Measurements from ENCODE around the gene PTH1R.

PTH1R gene

DNA sequence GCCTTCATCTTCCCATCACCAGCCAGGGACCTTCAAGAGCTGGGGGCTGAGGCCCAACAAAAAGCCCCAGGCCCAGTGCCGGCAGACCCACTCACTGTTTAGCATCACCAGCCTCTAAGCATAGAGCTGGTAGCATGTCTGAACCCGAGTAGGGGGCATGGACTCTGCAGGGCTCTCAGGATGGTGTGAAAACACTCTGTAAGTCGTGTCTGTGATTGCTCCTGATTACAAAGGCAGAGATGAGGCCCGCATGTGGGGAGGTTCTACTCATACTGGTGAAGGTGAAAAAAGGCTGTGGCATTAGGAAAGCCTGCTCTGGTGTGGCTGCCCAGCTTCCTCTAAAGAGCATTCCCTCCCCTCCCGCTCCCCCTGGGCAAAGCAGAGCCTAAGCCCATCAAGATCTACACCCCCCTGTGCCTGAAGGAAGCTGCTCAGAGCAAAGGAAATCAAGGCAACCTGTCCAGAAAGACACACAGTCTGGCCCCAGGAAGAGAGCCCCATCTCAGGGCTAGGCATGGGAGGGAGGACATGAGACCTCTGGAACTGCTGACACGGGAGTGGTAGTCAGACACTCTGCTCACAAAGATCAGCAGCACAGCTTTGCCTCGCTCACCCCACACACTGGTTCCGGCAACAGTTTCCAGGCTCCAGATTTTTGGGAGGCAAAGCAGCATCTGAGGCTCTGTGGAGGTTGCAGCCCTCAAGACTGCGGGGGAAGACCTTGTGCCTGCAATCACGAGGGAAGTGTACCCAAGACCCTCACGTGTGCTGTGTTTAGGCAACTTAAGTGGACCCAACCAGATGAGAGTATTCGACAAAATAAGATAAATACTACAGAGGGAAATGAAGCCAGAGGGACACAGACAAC is 62.3 kb downstream of the PTH1R start:
- ChIA-PET POLR2A (no interaction called here), CTCF (no interaction called here)
- TF ChIP-seq HDGF (IDR thresholded peaks at IDR 0.05; ENCODE audit: borderline replicate concordance) (no peak), ELF4 (IDR thresholded peaks at IDR 0.05) (no peak), L3MBTL2 (conservative IDR thresholded peaks at IDR 0.05) (no peak), FOXA1 (IDR thresholded peaks at IDR 0.05) (no peak), SUZ12 (IDR thresholded peaks at IDR 0.05) (no peak), FOXM1 (IDR thresholded peaks at IDR 0.05; ENCODE audit: borderline replicate concordance) (no peak), TARDBP (IDR thresholded peaks at IDR 0.05) (no peak)
- DNase-seq (ENCODE audit: extremely low spot score) = no peak

DNA sequence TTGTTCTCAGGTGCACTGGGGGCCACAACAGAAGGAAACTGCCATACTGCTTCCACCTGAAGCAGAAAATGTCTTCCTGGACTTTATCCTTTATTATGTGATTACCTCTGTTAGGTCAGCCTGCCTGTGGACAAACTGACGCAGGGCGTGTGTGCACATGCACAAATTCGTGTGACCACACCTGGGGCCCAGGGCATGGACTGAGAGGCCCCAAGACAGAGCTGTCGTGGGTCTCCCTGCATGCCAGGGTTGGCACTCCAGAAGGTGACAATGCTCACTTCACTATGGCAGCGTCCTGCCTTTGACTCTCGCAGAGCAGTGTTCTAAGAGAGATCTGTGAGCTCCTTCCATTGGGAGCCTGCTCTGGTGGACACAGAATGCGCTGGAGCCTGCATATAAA is 64.6 kb downstream of the PTH1R start:
- ChIA-PET CTCF (interaction anchor here (1.0 kb wide), 1 partner anchor 11 kb away, joined by 3 read pairs; no protein-coding TSS in a partner anchor), POLR2A (interaction anchor here (1.2 kb wide), 1 partner anchor 17 kb away, joined by 3 read pairs; no protein-coding TSS in a partner anchor)
- TF ChIP-seq L3MBTL2 (conservative IDR thresholded peaks at IDR 0.05) (no peak), BHLHE40 (IDR thresholded peaks at IDR 0.05; ENCODE audit: borderline replicate concordance) (no peak), ARNT (IDR thresholded peaks at IDR 0.05) (no peak), CTBP1 (IDR thresholded peaks at IDR 0.05; ENCODE audit: borderline replicate concordance) (no peak), ELF4 (IDR thresholded peaks at IDR 0.05) (no peak), ZNF384 (IDR thresholded peaks at IDR 0.05) (no peak), SP1 (IDR thresholded peaks at IDR 0.05) (no peak)
- DNase-seq (ENCODE audit: extremely low spot score) = no peak

DNA sequence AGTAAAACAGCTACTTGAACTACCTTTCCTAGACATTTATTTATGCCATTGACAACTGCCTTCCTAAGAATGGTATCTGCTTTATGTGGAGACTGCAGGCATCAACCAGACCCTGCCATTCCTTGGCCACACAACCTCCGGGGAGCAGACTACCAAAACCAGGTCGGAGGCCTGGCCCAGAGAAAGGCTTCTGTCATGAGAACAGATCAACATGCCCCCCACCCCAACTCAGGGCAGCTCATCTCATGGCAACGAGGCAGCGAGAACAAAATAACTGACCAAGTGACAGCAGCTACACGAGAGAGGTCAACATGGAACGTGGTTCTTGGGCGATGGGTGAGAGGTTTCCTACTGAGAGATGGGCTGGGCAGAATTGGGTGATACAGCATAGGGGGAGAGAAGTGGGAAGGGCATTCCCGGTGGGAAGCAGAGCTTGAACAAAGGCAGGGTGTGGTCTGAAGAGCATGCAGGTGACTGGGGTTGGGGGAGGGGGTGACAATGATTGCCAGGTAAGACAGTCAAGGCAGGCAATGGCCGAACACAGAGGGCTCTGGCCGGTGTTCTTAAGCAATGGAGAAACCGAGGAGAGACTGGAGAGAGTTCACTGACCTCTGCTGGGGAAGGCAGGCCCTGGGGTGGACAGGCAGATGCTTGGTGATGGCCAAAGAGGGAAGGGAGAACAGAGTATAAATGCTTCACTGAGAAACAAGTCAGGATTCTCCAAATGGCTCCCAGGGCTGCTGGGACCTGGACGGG is 65.1 kb downstream of the PTH1R start:
- TF ChIP-seq LEF1 (IDR thresholded peaks at IDR 0.05; ENCODE audit: borderline replicate concordance) = no peak
- no peak for TF ChIP-seq TARDBP (IDR thresholded peaks at IDR 0.05)
- no peak for TF ChIP-seq ARNT (IDR thresholded peaks at IDR 0.05)
- TF ChIP-seq CTBP1 (IDR thresholded peaks at IDR 0.05; ENCODE audit: borderline replicate concordance) = no peak
- TF ChIP-seq BHLHE40 (IDR thresholded peaks at IDR 0.05; ENCODE audit: borderline replicate concordance) = no peak
- no peak for TF ChIP-seq ELF4 (IDR thresholded peaks at IDR 0.05)
- no peak for TF ChIP-seq FOXM1 (IDR thresholded peaks at IDR 0.05; ENCODE audit: borderline replicate concordance)
- no peak for TF ChIP-seq NFRKB (IDR thresholded peaks at IDR 0.05)
- TF ChIP-seq HDGF (IDR thresholded peaks at IDR 0.05; ENCODE audit: borderline replicate concordance) = no peak
- ChIA-PET POLR2A (interaction anchor here (1.2 kb wide), 1 partner anchor 16 kb away, joined by 3 read pairs; no protein-coding TSS in a partner anchor), CTCF (interaction anchor here (1.0 kb wide), 1 partner anchor 12 kb away, joined by 3 read pairs; no protein-coding TSS in a partner anchor)
- DNase-seq (ENCODE audit: extremely low spot score) = no peak

DNA sequence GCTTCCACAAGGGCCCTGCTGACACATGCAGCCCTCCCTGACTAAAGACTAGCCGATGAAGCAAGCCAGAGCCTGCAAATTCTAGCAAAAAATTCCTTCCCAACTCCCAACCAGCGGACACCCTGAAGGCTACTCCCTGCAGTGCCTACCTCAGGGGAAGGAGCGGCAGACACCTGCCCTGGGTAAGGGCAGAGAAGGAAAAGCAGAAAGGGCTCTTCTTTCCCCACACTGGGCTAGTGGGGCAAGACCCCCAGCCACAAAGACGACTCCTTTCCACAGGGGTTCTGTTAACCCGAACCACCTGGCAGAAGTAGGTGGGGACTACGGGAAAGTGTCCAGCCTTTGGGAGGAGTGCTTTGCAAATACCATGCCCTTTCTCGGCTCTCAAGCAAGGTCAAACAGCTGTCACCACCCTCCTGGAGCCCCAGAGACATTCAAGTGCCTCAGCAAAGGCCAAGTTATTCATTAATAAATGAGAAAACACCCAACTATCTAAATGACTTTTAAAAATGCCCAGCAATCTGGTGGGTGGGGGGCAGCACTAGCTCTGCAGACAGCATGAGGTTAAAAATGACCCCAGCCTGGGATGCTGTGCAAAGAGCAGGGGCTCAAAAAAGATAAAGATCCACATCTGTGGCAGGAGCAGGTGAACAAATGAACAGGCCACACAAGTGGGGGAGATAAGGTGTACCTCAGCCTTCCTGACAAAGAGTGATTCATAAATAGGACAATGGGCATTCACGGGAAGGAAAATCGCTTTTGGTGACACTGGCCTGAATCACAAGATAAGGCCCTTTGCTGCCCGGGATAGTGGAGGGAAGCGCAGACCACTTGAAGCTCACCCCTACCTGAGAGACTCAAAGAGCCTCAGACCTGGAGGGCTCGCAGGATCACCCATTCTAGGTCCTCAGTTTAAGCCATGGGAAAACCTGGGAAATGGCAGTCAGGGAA is 66.0 kb downstream of the PTH1R start:
- CTCF ChIA-PET = no interaction called here
- DNase-seq (ENCODE audit: extremely low spot score) = no peak

DNA sequence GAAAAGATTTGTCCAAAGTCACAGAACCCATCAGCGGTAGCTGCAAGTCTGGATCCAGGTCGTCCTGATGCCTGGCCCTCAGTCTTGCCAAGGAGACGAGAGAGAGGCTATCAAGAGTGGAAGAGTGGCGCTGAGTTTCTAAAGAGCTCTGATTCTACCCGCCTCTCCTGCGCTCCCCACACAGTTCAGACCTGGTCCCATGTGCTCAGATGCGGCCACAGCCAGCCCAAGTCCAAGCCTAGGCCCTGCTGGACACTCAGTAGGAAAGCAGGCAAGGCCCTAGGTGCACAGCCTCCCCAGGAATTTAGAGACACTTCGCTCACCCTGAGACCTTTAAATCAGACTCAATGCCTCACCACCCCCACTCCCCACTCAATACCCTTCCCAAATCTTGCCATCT is 66.7 kb downstream of the PTH1R start:
- TF ChIP-seq SUZ12 (IDR thresholded peaks at IDR 0.05) (no peak), FOXK2 (IDR thresholded peaks at IDR 0.05) (no peak), ARNT (IDR thresholded peaks at IDR 0.05) (no peak), ELF4 (IDR thresholded peaks at IDR 0.05) (no peak), BHLHE40 (IDR thresholded peaks at IDR 0.05; ENCODE audit: borderline replicate concordance) (no peak), CTBP1 (IDR thresholded peaks at IDR 0.05; ENCODE audit: borderline replicate concordance) (no peak), ZNF384 (IDR thresholded peaks at IDR 0.05) (no peak), LEF1 (IDR thresholded peaks at IDR 0.05; ENCODE audit: borderline replicate concordance) (no peak), SP1 (IDR thresholded peaks at IDR 0.05) (no peak), TARDBP (IDR thresholded peaks at IDR 0.05) (no peak), L3MBTL2 (conservative IDR thresholded peaks at IDR 0.05) (no peak)
- TF ChIP-seq, protein P1, sequence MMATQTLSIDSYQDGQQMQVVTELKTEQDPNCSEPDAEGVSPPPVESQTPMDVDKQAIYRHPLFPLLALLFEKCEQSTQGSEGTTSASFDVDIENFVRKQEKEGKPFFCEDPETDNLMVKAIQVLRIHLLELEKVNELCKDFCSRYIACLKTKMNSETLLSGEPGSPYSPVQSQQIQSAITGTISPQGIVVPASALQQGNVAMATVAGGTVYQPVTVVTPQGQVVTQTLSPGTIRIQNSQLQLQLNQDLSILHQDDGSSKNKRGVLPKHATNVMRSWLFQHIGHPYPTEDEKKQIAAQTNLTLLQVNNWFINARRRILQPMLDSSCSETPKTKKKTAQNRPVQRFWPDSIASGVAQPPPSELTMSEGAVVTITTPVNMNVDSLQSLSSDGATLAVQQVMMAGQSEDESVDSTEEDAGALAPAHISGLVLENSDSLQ (IDR thresholded peaks at IDR 0.05) = no peak
- POLR2A ChIA-PET = no interaction called here
- DNase-seq (ENCODE audit: extremely low spot score) = no peak
- CTCF ChIA-PET = no interaction called here

More for the DNA sequence above, 66.0 kb downstream of the PTH1R start:
- POLR2A ChIA-PET = no interaction called here
- TF ChIP-seq ZNF384 (IDR thresholded peaks at IDR 0.05) (no peak), TARDBP (IDR thresholded peaks at IDR 0.05) (no peak), HDGF (IDR thresholded peaks at IDR 0.05; ENCODE audit: borderline replicate concordance) (no peak), SUZ12 (IDR thresholded peaks at IDR 0.05) (no peak), LEF1 (IDR thresholded peaks at IDR 0.05; ENCODE audit: borderline replicate concordance) (no peak), ARNT (IDR thresholded peaks at IDR 0.05) (no peak), NFRKB (IDR thresholded peaks at IDR 0.05) (no peak), ELF4 (IDR thresholded peaks at IDR 0.05) (no peak), SP1 (IDR thresholded peaks at IDR 0.05) (no peak), CTBP1 (IDR thresholded peaks at IDR 0.05; ENCODE audit: borderline replicate concordance) (no peak), FOXA1 (IDR thresholded peaks at IDR 0.05) (no peak), FOXK2 (IDR thresholded peaks at IDR 0.05) (no peak), BHLHE40 (IDR thresholded peaks at IDR 0.05; ENCODE audit: borderline replicate concordance) (no peak), FOXM1 (IDR thresholded peaks at IDR 0.05; ENCODE audit: borderline replicate concordance) (no peak), L3MBTL2 (conservative IDR thresholded peaks at IDR 0.05) (no peak)
- TF ChIP-seq, protein P1 (IDR thresholded peaks at IDR 0.05) = no peak
